Esophagus squamous epithelium (tissue), 5 donors: ENCODE measurements around the gene NPHP4. TPM values are rescaled to one million over a fixed set of nuclear protein-coding genes. Genes with fewer than 3 reads are reported as not detected.
A peak's percentile ranks its signal among the peaks of the same experiment; 100 is the strongest.

Source experiments
- DNase-seq: peaks from one replicate; lab custom pipeline; 2025; lab: John Stamatoyannopoulos, UW
- H3K27ac ChIP-seq, 4 donors: fragments of 200-600 bp; sonication (generic); one replicate each; pipeline ENCODE4 v1.5.1; 2016 to 2019; ENCODE audit warnings: mild to moderate bottlenecking in 1 of 4
- H3K27me3 ChIP-seq, 4 donors: fragments of 200-600 bp; sonication (generic); 1 replicate in 3 of 4; 2 replicates in 1 of 4; pipeline versions ENCODE4 v1.5.1 to v1.6.0; 2017 to 2021; ENCODE audit warnings: antibody characterized with exemption in 1 of 4
- H3K36me3 ChIP-seq, 3 donors: fragments of 200-600 bp; sonication (generic); one replicate each; pipeline ENCODE4 v1.5.1; 2016 to 2019
- H3K4me1 ChIP-seq, 3 donors: fragments of 200-600 bp; sonication (generic); one replicate each; pipeline ENCODE4 v1.5.1; 2017 to 2019
- H3K4me3 ChIP-seq, 4 donors: fragments of 200-600 bp; sonication (generic); 1 replicate in 3 of 4; 2 replicates in 1 of 4; pipeline ENCODE4 v1.5.1; 2016 to 2019; ENCODE audit warnings: mild to moderate bottlenecking in 2 of 4, moderate library complexity in 1 of 4
- H3K9me3 ChIP-seq, 3 donors: fragments of 200-600 bp; sonication (generic); one replicate each; pipeline ENCODE4 v1.5.1; 2016 to 2019
- CTCF ChIP-seq, 6 experiments: fragments of 450-650 bp in 4 of 6; fragments of 200-600 bp in 2 of 6; sonication (generic) in 2 of 6; IDR thresholded peaks; one replicate each; pipeline ENCODE4 v1.5.1; 2016 to 2019; ENCODE audit warnings: antibody characterized with exemption in 6 of 6, mild to moderate bottlenecking in 4 of 6, moderate library complexity in 4 of 6
- POLR2A ChIP-seq, 4 donors: fragments of 450-650 bp; IDR thresholded peaks; one replicate each; pipeline ENCODE4 v1.6.1; 2017; ENCODE audit warnings: antibody characterized with exemption in 4 of 4, mild to moderate bottlenecking in 4 of 4, moderate library complexity in 3 of 4
- WGBS, 2 donors: methylation state at CpG; one replicate each; pipeline ENCODE4 v1.1.5; 2018; 5-methylcytosine and 5-hydroxymethylcytosine counted together
- intact Hi-C: fragments of 100-400 bp; cut with DNase I; formaldehyde crosslinking; loops from one replicate; pipeline ENCODE4 v1.15.0; 2022
- total RNA-seq, 4 donors: library from RNA; depleted of rRNA; stranded (reverse); fragments of >200 nt; gene quantifications; one replicate each; pipeline ENCODE4 v1.1.0, GENCODE V29; 2016
- donor health status: DM: yes; HTN: yes; CAD: no.

NPHP4 gene
- 1 to 10 TPM; 2.4 to 8.8 (median 5.3) TPM for total RNA-seq

GRCh38 chr1:5992026-5992813 lies at the start of gene NPHP4:
Gene NPHP4, minus strand, starts transcription at chr1:5992425. Its CDS starts 6,136 bp downstream, at chr1:5986289.
- Histone ChIP-seq H3K36me3 (no peaks in the 10 kb centered on the region), H3K9me3 (no peaks in the 10 kb centered on the region), H3K4me1 (peaks cover 16 to 32% (median 27%) of the 10 kb centered on the region in 3 donors), H3K27me3 (peaks cover 0 to 20% (median 0%) of the 10 kb centered on the region in 4 donors), H3K27ac (peak within 1 kb of the TSS; percentile 84 to 91 (median 90)), H3K4me3 (peak within 1 kb of the TSS; percentile 59 to 89 (median 75))
- TF ChIP-seq CTCF (IDR thresholded peaks at IDR 0.05) (peak in 1 of 6 experiments; percentile 5), POLR2A (IDR thresholded peaks at IDR 0.05) (peak in 2 of 4 donors; percentile 31 to 49)
- WGBS, 2 donors: 0 to 2% methylated on average over 1 to 9 of the region's 94 CpGs
- DNase-seq: peak; percentile 96
- intact Hi-C loops: no loop called here

- Histone ChIP-seq H3K9me3 (no peaks in the 10 kb centered on the region), H3K4me1 (no peaks in the 10 kb centered on the region), H3K27me3 (peaks cover 0 to 26% (median 0%) of the 10 kb centered on the region in 4 donors), H3K36me3 (no peaks in the 10 kb centered on the region), H3K4me3 (no peak overlapping the region), H3K27ac (no peak overlapping the region)
- no peak for DNase-seq
- intact Hi-C loops: loop anchor here (10.0 kb wide), 1 partner anchor 203 kb away; the partner anchor contains the start of gene HES3
- peak; percentile 15 to 69 (median 38) for TF ChIP-seq CTCF (IDR thresholded peaks at IDR 0.05)
- no peak for TF ChIP-seq POLR2A (IDR thresholded peaks at IDR 0.05)
- 44 to 52% methylated on average over 12 to 16 of the region's 20 CpGs for WGBS, 2 donors
Observed at GRCh38 chr1:6041432-6042062, 49.3 kb upstream of the NPHP4 start.

GRCh38 chr1:6040861-6041415 lies 48.7 kb upstream of the NPHP4 start:
- Histone ChIP-seq H3K36me3 (no peaks in the 10 kb centered on the region), H3K4me3 (no peak overlapping the region), H3K4me1 (no peaks in the 10 kb centered on the region), H3K27me3 (peaks cover 0 to 26% (median 0%) of the 10 kb centered on the region in 4 donors), H3K27ac (no peak overlapping the region), H3K9me3 (no peaks in the 10 kb centered on the region)
- DNase-seq: no peak
- no peak for TF ChIP-seq POLR2A (IDR thresholded peaks at IDR 0.05)
- no peak for TF ChIP-seq CTCF (IDR thresholded peaks at IDR 0.05)
- WGBS, 2 donors: 70 to 90% methylated on average over 16 to 18 of the region's 22 CpGs
- intact Hi-C loops: loop anchor here (10.0 kb wide), 1 partner anchor 204 kb away; the partner anchor contains the start of gene HES3

GRCh38 chr1:6040444-6040843 lies 48.2 kb upstream of the NPHP4 start:
- H3K36me3 ChIP-seq: no peaks in the 10 kb centered on the region
- H3K27me3 ChIP-seq: peaks cover 0 to 26% (median 0%) of the 10 kb centered on the region in 4 donors
- no peak for DNase-seq
- TF ChIP-seq POLR2A (IDR thresholded peaks at IDR 0.05): no peak
- TF ChIP-seq CTCF (IDR thresholded peaks at IDR 0.05): no peak
- 89 to 90% methylated on average over 1 to 10 of the region's 15 CpGs for WGBS, 2 donors
- intact Hi-C loops: loop anchor here (10.0 kb wide), 1 partner anchor 204 kb away; the partner anchor contains the start of gene HES3
- H3K27ac ChIP-seq: no peak overlapping the region
- no peaks in the 10 kb centered on the region for H3K9me3 ChIP-seq
- no peaks in the 10 kb centered on the region for H3K4me1 ChIP-seq
- H3K4me3 ChIP-seq: no peak overlapping the region
